ACHN (cell line): ENCODE measurements around the gene ZBTB46.
"Not testable (repeated sequence)": the region's sequence is repeated elsewhere in the genome, so short reads cannot be mapped to it uniquely, and the experiment has no call there.

Source experiments
- DNase-seq: peaks from one replicate; pipeline ENCODE4 v3.0.0-alpha.2; 2015
- in situ Hi-C: cut with HindIII; loops from 2 replicates; pipeline ENCODE4 v1.10.0; 2017; ENCODE audit warnings: low sequenced_read_pairs, low pct_ligation_motif_present, low pct_unique_long_range_greater_than_20kb

ZBTB46 gene

DNA sequence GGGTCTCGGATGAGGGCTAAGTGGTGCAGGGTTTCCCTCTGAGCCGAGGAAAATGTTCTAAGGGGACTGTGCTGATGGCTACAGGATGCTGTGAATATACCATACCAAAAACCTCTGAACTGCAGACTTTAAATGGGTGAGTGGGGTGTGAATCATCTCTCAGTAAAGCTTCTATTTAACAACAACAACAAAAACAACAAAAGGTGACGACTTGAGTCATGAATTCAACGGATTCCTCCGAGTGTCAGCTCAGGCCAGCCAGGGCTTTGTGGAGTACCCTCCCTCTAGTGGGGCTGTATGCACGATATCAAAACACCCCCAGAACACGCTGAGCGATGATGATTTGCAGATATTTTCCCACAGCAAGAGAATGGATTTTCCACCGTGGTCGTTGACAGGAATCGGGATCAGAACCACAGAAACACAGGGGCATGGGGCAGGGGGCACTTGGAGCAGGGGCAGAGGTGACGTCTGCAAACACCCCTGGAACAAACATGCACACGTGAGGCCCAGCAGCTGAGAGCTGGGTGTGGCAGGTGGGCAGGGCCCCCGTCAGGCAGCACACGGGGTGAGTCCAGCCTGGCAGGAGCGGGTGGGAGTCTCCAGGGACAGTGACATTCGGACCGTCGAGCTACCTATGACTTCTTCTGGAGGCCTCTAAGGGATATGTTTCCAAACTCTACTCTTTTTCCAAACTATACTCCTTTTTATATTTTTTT is 52.9 kb downstream of the ZBTB46 start:
- no peak for DNase-seq
- in situ Hi-C loops: no loop called here

DNA sequence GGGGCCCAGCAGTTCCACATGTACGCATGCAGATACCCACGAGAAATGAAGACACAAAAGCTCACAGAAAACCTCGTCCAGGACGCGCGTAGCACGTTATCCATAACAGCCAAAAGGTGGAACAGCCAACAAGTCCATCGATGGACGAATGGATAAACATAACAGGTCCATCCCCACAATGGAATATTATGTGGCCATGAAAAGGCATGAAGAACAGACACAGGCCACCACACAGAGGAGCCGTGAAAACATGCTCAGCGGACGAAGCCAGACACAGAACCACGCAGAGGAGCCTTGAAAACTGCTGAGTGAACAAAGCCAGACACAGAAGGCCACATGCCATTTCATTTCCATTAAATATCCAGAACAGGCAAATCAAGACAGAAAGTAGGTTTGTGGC is 53.5 kb downstream of the ZBTB46 start:
- in situ Hi-C loops: no loop called here
- DNase-seq: no peak

DNA sequence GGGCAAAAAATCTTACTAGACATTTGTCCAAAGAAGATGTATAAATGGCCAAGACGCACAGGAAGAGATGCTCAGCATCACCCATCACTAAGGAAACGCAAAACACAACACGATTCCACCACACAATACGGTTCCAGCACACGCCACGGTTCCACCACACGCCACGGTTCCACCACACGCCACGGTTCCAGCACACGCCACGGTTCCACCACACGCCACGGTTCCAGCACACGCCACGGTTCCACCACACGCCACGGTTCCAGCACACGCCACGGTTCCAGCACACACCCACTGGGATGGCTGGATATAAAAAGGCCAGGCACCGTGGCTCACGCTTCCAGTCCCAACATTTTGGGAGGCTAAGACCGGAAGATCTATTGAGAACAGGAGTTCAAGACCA is 54.2 kb downstream of the ZBTB46 start:
- DNase-seq, in situ Hi-C loops: not testable (repeated sequence)

DNA sequence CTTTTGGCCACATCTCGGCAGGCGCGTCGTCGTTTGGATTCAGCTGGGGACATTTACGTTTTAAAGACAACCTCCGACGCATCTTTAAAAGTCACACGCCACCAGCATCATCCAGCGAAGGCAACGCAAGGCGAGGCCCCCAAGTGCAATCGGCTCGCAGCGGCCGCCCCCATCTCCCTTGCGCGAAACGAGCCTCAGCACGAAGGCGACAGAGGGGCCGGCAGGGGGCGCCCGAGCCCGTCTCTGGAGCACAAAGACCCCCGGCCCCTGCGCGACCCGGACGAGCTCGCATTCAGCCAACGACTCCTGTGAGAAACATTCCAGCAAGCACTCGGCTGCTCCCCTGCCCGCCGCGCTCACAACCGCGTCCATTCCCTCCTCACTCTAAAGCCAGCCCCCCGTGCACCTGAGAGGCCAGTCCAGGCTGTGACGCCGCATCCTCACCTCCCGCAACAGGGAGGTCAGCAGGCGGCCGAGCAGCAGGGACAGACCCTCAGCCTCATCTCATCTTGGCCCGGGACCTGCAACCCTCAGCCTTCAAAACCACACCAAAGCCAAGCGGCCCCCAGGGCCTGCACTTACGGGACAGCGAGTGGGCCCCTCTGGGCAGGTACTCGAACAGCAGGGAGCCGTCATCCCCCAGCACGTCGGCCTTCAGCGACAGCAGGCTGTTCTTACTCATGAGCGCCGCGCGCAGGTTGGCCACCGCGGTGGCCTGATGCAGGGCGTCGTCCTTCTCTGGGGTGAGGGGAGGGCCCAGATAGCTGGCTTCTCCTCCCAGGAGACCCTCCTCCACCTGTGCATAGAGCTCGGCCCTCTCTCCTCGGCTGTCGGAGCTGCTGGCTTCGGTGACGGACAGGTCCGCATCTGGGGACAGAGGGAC is 55.7 kb downstream of the ZBTB46 start:
- in situ Hi-C loops: no loop called here

DNA sequence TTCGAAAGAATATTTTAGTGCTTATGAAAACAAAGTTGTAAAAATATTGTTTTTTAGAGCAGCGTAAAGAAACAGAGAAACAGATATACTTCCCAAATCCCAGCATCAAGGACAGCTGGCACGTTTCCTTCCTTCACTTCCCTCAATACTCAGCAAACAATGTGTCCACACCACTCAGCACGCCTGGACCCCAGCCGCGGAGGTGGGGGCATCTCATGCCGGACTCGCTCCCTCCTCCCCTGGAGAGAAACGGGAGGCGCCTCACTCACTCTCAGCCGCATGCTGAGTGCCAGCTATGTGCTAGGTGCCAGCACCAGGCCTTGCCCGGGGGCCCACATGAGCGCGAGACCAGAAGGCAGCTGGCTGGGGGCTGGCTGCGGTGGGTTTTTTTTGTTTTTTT is 56.8 kb downstream of the ZBTB46 start:
- DNase-seq: no peak
- in situ Hi-C loops: no loop called here

More for the DNA sequence above, 55.7 kb downstream of the ZBTB46 start:
- DNase-seq: no peak

DNA sequence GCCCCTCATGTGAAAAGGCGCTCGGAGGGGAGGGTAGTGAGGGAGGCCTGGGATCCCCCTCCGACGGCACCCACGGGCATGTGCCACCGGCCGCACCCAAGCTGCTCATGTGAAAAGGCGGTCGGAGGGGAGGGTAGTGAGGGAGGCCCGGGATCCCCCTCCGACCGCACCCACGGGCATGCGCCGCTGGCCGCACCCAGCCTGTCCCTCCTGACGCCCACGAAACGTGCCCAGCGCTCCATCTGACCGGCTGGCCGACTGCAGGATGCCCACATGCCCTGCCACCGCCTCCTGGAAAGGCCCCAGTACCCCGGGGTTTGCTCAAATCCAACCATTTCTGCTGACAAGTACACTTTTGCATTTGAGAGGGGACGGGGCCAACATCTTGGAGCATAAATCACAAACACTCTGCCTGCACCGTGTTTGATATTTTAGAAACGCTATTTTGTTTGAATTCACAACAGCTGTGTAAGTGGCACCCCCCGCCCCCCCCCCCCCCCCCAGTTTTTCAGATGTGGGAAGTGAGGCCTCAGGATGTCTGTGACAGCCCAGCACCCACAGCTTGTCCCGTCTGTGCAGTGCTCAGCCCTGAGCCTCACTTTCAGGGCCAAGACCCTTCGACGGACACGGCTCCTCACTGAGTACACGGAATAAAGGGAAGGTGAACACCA is 57.4 kb downstream of the ZBTB46 start:
- in situ Hi-C loops: no loop called here

DNA sequence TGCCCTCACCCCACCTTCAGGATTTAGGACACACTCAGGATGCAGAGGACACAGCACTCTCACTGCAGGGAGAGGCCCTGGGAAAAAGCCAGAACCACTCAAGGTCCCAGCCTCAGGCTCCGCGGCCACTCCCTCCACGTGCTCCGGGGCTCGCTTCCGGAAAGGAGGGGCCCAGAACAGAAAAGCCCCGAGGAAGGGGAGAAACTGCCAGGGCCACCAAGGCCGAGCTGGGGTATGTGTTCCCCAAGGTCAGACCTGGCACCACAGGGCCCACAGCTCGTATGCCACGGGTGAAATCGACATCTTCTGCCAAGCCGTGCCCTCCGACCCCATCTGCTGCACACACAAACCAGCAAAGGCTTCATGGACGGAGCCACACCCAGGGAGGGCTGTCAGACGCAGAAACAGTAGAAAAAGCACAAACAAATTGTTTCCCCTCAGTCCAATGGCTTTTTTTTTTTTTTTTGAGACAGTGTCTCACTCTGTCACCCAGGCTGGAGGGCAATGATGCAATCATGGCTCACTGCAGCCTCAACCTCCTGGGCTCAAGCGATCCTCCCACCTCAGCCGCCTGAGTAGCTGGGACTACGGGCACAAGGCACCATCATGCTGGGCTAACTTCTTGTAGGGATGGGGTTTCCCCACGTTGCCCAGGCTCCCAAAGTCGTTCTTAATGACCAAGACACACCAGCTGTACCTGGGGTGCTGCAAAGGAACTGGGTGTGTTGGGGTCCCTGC is 58.1 kb downstream of the ZBTB46 start:
- in situ Hi-C loops: no loop called here
- no peak for DNase-seq

More for the DNA sequence above, 57.4 kb downstream of the ZBTB46 start:
- DNase-seq: no peak

DNA sequence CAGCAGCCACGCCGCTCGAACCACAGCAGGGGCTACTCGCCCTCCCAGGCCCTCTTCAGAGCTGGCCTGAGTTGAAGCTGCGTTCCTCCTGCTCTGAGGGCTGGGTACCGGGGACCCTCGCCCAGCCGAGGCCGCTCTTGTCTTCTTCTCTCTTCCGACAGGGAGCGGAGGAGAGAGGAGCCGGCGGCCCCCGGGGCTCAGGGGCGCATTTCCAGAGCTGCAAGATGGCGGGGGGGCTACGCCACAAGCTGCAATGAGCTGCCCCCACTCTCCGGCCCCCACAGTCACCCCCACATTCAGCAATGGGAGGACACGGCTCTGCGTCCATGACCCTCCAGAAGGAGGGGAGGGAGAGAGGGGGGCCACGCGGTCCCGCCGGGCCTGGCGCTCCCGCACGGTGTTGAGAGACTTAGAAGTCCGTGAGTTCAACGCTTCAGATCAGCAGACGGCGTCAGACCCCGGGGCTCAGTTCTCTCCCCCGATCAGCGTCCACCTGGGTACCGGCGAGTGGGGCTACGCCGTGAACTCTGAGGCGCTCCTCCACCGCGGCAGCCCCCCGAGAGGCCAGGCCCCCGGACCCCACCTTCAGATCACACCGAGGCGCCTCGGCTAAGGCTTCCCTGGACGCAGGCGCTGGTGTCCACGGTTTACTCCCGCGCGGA is 59.9 kb downstream of the ZBTB46 start:
- DNase-seq: no peak
- in situ Hi-C loops: no loop called here

DNA sequence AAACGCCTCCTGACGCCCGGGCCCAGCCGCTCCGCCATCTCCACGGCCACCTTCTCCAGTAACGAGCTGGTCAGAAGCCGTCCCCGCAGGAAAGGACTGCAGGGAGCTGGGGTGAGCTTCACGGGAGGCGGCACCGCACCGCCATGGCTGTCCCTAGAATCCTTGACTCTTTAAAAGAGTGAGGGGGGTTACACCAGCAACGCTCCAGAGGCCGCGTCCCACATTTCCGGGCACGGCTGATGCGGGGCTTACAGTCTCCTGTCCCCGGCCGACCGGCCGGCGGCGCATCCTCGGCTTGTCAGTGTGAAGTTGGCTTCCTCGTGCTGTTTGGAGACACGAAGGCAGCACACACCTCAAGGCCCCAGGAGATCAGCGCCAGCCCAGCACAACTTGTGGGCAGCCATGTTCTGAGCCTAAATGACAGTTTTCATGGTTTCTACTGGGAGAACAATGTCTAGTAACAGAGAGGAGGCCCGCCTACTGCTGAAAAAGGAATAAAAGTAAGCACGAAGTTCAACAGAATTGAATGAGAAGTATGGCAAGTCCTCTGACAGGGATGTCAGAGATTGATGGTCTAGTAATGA is 61.1 kb downstream of the ZBTB46 start:
- in situ Hi-C loops: no loop called here
- no peak for DNase-seq

DNA sequence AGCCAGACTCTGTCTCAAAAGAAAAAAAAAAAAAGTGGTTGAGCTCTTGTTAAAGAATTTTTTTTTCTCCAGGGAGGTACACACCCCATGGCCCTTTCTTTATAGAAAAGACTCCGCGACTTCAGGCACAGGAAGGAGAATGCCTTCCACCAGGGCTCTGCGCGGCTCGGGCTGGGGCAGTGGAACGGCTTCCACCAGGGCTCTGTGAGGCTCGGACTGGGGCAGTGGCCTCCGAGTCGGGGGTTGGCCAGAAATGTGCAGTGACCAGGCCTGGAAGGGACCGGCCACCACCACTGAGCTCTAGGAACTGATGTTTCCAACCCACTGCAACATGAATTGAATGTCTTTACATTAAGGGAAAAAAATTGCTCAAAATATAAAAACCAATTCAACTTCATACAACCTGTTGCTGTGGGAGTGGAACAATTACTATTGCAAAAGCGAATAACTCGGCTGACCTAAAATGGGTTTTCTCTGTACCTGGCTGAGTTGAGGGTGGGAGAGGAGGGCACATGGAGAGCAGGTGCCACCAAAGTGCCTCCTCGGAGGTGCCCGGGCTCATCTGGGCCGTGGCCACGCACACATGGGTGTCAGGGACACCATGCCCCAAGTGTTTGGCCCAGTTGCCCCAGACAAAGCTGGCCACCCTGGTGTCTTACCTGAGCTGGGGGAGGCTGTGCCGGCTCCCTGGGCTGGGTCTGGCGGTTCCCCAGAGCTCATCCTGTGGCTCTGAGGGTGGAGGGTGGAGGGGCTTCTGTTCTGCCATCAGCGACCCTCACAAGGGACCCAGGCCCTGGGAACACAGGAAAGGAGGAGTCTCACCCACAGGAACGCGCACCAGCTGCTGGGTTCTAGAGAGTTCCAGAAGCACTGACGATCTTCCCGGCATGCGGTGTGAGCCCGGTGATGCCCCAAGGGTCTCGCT is 62.2 kb downstream of the ZBTB46 start:
- DNase-seq: no peak
- in situ Hi-C loops: no loop called here

DNA sequence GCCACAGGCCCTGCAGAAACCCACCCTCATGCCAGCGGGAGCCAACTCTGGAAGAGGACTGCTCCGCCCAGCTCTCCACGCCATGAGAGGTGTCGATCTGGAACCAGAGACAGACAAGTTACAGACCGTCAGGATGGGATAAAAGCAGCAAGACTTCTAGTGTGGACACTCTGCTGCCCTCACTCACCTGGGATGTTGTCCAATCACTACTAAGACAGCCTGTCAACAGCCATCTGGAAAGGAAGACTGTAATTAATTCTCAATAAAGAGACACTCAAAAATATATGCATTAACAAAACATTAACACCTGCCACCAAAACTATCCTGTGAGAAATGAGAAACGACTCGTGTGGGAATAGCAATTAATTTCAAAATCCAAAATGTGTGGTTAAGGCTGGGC is 63.2 kb downstream of the ZBTB46 start:
- DNase-seq: no peak
- in situ Hi-C loops: no loop called here

DNA sequence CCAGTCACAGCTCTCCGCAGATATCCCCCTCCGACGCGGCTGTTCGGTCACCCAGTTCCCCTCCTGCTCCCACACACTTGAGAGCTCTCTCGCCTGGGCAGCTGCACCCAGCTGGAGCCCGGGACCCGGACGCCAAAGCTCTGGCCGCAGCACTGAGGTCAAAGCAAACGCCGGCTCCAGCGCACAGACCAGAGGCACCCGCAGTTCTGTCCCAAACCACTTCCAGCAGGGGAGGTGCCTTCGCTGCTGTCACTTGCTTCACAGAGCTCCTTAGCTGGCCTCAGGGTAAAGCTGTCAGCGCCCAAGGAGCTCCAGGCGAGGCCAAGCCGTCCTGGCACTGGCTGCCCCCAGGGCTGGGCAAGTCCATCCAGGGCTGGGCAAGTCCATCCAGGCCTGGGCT is 63.6 kb downstream of the ZBTB46 start:
- in situ Hi-C loops: no loop called here
- no peak for DNase-seq

DNA sequence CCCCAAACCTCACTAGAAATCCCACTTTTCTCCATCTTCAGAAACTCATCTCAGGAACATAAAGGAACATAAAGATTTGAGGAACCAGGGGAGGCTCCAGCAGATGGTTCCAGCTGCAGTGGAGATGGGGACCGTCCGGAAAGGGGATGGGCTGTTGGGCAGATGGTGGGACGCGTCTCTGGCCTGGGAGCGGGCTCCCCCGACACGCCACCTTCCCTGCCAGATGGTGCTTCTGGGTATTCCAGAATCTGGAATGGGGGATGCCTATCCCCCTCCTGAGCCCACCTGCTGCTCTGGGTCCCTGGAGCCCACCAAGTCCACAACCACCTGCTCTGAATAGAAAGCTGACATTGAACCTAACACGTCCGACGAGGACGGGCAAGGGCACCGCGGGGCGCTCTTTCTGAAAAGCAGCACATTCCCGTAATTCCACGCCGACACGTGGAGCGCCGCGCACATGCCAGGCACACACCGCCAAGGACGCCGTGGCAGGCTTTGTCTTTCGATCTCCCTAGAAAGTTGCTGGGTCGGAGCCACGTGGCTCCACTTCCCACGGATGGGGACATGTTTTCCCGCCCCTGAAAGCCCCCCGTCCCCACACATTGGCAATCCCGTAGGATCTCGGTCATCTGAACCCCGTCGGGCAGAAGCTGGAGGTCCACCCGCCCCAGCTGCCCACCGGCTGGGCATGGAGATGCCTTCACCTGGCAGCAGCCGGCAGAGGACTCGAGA is 64.2 kb downstream of the ZBTB46 start:
- no peak for DNase-seq
- in situ Hi-C loops: no loop called here

DNA sequence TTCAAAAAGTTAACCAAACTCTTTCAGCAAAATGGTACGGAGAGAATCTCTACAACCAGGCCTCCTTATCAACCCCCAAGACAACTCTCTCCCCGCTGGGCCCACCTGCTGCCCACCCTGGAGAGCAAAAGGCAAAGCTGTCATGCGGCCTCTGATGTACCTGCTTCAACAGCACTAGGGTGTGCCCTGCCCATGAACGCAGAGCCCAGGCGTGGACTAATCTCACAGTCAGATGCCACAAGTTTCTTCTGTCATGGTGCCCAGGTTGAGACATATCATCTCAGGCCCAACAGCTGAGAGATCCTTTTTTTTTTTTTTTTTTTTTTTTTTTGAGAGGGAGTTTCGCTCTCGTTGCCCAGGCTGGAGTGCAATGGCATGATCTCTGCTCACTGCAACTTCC is 65.2 kb downstream of the ZBTB46 start:
- in situ Hi-C loops: no loop called here
- no peak for DNase-seq

DNA sequence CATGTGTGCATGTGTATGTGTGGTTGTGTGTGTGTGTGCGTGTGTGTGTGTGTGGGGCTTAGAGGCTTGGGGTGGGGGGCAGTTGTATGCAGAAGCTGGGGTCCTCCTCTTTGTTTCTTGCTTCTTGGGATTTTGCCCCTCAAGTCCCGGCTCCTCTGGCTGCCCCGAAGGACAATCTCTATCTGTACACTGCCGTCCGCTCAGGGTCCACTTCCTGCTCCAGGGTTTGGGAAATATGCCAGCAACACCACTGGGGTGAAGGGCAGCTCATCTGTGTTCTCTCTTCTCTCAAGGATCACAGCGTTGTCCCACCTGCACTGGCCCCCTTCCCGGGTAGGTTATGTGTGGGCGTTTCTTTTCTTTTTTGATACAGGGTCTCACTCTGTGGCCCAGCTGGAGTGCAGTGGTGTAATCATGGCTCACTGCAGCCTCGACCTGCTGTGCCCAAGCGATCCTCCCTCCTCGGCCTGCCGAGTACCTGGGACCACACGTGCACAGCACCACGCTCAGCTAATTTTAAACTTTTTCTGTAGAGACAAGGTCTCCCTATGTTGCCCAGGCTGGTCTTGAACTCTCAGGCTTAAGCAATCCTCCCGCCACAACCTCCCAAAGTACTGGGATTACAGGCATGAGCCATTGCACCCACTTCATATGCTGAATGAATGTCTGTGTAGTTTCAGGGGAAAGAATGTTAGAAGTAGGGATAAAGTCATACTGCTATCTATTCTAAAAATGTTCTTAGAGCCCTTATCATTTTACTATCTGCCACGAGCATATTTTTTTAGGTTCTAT is 65.8 kb downstream of the ZBTB46 start:
- in situ Hi-C loops: no loop called here
- DNase-seq: no peak
